T-helper 2 cell (primary cell): Measurements from ENCODE around the gene ZNF184.

Source experiments
- DNase-seq, 5 experiments: peaks; one replicate each; pipeline versions ENCODE4 v3.0.0 to v3.0.0-alpha.2; 2012 to 2022
- total RNA-seq, 2 donors: gene quantifications; one replicate each; lab custom pipeline; 2026; lab: John Stamatoyannopoulos, UW

ZNF184 gene
- 36.9 to 57.4 reads per million in 2 donors for total RNA-seq

GRCh38 chr6:27472617-27473400, at the start of gene ZNF184:
Gene ZNF184, minus strand, starts transcription at chr6:27473105. Its CDS starts 811 bp downstream, at chr6:27472294.
- peak; percentile 50 to 95 (median 70) for DNase-seq

DNA sequence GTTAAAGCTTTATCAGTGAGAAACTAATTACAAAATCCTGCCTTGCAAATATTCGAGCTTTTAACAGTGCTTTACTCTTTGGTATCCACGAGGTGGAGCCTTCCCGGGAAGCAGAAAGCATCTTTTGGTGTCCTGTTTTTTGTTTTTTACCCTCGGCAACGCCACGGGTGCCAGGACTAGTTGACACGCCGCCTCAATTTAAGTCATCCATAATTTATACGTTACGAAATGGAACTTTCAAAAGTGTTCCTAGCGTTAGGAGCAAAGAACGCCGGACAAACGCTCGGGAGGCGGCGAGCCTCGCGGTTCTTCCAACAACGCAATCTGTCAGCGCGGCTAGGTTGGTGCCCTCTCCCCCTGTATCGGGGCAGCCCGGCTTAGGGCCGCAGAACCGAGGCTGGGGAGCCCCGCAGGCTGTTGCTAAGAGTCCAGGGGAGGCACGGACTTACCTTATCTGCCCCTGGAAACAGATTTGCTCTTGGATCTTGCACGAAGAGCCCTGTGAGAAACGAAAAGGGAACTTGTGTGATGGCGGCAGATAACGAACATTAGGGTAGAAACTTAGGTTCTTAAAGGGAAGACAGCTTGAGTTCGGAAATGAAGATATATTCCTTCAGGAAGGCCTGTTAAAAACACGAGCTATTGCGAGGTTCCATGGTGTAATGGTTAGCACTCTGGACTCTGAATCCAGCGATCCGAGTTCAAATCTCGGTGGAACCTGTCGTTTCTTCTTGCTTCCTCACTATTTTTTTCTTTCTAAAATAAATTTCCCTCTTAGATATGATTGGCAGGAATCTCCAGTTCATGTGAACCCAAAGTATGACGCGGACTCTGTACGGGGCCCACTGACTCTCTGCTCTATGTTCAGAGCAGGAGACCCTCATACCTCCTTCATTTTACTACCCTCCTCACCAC, 46.2 kb upstream of the ZNF184 start:
- DNase-seq: peak in 4 of 5 experiments; percentile 32 to 72 (median 52)

- peak in 1 of 5 experiments; percentile 17 for DNase-seq
Observed at GRCh38 chr6:27517928-27518787, 45.3 kb upstream of the ZNF184 start.

DNA sequence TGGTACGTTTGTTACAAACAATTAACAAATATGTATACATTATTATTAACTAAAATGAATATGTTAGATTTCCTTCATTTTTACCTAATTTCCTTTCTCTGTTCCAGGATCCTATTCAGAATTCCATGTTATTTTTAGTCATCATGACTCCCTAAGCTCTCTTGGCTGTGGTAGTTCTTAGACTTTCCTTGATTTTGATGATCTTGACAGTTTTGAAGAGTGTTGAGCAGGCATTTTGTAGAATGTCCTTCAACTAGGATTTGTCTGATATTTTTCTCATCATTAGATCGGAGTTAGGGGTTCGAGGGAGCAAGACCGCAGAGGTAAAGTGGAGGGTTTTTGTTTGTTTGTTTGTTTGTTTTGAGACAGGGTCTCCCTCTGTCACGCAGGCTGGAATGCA, 44.3 kb upstream of the ZNF184 start:
- DNase-seq: no peak

GRCh38 chr6:27514906-27515495, 42.1 kb upstream of the ZNF184 start:
- peak in 1 of 5 experiments; percentile 17 for DNase-seq

GRCh38 chr6:27512525-27512924, 39.6 kb upstream of the ZNF184 start:
- no peak for DNase-seq

DNA sequence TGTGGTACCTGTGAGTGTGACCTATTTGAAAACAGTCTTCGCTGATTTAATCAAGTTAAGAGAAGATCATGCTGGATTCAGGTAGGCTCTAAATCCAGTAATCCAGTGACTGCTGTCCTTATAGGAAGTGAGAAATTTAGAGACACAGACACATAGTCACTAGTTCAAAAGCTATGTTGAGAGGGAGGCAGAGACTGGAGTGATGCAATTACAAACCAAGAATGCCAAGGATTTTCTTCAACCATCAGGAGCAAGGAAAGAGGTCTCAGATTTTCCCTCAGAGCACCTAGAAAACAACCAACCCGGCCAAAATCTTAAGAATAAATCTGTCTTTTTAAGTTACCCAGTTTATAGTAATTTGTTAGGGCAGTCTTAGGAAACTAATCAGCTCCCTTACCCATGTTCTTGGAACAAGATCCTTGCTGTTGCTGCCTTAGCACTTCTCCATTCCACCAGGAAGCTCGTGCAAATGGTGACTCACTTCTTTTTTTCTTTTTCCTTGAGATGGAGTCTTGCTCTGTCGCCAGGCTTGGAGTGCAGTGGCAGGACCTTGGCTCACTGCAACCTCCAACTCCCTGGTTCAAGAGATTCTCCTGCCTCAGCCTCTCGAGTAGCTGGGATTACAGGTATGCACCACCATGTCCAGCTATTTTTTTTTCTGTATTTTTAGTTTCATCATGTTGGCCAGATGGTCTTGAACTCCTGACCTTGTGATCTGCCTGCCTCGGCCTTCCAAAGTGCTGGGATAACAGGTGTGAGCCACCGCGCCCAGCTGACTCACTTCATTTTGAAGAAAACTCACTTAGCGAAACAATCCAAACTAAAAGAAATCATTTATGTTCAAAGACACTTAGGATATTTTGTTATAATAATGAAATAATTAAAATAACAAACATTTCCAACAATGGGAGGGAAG, 34.4 kb upstream of the ZNF184 start:
- no peak for DNase-seq

- peak in 3 of 5 experiments; percentile 36 to 50 (median 41) for DNase-seq
Observed at GRCh38 chr6:27505209-27506027, 32.5 kb upstream of the ZNF184 start.

GRCh38 chr6:27503436-27504030, 30.6 kb upstream of the ZNF184 start:
- peak; percentile 43 to 76 (median 69) for DNase-seq

- peak in 4 of 5 experiments; percentile 48 to 79 (median 60) for DNase-seq
Observed at GRCh38 chr6:27502508-27503435, 29.9 kb upstream of the ZNF184 start.

DNA sequence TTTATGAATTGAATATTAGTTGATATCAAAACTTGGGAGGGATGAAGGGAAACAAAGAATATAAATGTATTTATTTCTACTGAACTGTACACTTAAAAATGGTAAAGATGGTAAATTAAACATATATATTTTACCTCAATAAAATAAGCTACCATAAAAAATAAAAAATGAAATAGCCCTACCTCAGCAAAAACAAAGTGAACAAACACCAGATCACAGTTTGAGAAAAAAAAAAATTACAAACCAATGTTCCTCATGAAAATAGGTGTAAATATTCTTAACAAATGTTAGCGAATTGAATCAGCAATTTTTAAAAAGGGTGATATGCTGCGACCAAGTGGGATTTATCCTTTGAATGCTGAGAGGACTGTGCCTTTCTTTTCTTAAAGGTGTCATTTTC, 28.3 kb upstream of the ZNF184 start:
- DNase-seq: no peak

- DNase-seq: no peak
Observed at GRCh38 chr6:27500177-27500576, 27.3 kb upstream of the ZNF184 start.

- DNase-seq: peak in 2 of 5 experiments; percentile 54 to 67
Observed at GRCh38 chr6:27495386-27496135, 22.7 kb upstream of the ZNF184 start.

DNA sequence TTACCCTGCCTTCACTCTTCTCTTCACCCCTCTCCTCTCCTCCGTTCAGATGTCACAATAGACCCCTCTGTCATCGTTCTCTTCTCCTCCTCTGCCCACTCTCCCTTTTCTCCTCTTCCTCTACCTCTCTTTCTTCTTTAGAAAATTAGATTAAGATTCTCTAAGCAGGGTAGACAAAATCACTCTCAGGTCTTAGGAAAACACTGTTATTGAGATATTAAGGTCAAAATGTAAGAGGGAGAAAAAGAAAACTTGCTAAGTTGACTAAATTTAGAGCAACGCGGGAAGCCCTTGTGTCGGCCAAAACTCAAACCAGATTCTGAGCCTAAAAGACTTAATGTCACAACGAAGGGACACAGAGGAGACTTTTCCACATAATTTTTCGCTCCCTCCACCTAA, 22.1 kb upstream of the ZNF184 start:
- no peak for DNase-seq

DNA sequence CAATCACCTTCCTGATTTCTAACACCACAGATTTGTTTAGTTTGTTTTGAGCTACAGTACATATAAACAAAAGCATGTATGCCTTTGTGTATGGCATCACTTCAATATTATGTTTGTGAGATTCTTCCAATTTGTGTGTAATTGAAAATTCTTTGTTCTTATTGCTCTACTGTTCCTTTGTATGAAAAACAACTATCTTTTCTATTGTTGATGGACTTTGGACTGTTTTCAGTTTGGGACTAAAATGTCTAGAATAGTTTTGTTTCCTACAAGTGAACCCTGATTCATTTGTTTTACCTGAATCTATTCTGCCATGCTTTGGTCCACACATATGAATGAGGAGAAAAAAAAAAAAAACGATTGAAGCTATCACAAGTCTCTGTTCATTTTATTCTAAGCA, 21.2 kb upstream of the ZNF184 start:
- DNase-seq: no peak

DNA sequence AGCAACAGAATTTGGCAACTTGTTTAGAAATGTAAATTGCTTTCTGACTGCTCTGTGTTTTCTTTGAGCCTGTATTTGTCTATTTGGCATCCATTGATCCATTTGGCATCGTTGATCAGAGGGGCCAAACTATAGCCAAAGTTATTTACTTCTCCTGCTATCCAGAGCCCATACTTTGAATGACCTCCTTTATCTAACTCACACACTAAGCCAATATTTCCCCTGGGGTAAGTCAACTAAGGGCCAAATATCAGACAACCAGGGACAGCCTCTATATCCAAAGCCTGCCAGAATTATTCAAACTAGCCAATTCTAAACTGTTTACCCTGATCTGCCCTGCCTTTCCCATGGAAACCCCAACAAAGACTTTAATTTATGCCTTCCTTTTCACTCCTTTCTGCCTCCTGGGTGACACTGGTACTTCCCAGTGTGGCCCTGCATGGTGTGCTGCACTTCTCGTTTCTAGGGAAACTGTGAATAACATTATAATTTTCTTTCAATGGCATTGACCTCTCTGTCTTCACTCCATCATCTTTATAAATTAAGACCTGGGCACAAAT, 19.8 kb upstream of the ZNF184 start:
- no peak for DNase-seq
